ENCODE results near the gene NVL. TPM values are rescaled to one million over a fixed set of nuclear protein-coding genes. Genes with fewer than 3 reads are reported as not detected.

The NVL gene
- total RNA-seq, 1 experiment from 2014 or later: 81.5 TPM

DNA sequence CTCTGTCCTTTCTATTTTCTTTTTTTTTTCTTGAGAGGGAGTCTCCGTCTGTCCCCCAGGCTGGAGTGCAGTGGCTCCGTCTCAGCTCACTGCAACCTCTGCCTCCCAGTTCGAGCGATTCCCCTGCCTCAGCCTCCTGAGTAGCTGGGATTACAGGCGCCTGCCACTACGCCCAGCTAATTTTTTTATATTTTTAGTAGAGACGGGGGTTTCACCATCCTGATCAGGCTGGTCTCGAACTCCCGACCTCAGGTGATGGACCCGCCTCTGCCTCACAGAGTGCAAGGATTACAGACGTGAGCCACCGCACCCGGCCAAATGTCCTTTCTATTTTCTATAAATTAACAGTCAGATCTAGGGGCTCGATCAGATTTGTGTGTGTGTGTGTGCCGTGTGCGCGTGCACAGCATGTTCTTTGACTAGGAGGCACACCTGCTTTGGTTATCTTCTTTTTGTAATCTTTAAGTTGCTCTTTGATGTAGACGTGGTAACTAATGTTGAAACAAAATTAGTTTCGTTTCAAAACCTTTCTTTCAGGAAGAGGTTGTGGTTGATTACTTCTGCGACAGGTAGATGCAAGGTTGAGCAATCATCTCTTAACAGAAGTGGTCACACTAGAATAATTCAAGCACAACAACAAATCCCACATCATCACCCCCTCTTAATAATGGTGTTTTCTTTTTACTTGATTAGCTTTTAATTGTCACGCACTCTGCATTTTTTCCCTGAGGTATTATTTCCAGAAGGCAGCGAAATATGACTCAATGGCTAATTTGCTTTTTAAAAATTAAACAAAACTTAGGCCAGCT, 147.7 kb downstream of the NVL start:
- DNase-seq (ENCODE audit: low spot score): no peak
- in situ Hi-C loops (cut with HindIII; ENCODE audit: low sequenced_read_pairs): no loop called here

DNA sequence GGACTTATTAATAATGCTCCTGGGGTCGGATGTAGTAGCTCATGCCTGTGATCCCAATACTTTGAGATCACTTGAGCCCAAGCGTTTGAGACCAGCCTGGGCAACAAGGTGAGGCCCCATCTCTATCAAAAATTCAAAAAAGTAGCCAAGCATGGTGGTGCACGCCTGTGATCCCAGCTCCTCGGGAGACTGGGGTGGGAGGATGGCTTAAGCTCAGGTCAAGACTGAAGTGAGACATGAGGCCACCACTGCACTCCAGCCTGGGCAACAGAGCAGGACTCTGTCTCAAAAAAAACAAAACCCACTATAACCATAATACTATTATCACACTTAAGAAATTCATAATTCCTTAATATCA, 148.5 kb downstream of the NVL start:
- in situ Hi-C loops (cut with HindIII; ENCODE audit: low sequenced_read_pairs): no loop called here
- no peak for DNase-seq (ENCODE audit: low spot score)

DNA sequence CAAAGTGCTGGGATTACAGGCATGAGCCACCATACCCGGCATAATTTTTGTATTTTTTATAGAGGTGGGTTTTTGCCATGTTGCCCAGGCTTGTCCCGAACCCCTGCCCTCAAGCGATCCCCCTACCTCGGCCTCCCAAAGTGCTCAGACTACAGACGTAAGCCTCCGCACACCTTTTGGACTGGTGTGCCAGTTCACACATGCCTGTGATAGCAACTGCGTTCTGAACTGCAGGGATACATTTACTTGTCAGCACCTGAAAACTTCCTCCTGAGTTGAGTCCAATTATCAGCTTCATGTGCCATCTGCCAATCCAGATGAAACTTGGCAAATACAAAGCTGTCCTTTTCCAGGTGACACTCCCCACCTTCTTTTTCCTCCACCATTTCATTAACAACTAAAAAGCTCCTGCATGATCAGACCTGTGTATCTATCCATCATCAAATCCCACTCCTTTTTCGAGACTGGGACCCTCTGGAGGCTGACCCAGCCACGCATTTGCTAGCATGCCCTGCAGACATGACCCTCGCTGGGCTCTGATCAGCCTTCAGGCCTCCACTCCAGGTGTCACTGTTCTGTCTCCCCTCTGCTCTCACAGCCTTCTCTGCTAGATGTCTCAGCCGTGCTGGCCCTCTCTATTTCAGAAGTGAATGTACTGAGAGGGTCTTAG, 149.1 kb downstream of the NVL start:
- in situ Hi-C loops (cut with HindIII; ENCODE audit: low sequenced_read_pairs): no loop called here
- DNase-seq (ENCODE audit: low spot score): no peak

DNA sequence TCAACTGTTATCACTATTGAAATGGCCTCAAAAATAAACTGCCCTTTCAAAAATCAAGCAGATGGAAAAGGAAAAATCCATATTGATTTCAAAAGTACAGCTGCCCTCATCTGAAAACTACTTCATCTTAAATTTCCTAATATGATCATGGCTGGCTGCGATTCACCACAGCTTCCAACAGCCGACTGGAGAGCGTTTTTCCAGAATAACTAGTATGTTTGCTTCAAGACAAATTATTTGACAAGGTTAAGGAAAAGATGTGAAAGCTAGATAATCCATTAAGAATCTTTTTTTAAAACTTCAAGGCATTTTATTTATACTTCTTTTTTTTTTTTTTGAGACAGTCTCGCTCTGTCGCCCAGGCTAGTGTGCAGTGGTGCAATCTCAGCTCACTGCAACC, 151.1 kb downstream of the NVL start:
- in situ Hi-C loops (cut with HindIII; ENCODE audit: low sequenced_read_pairs): no loop called here
- DNase-seq (ENCODE audit: low spot score): no peak

DNA sequence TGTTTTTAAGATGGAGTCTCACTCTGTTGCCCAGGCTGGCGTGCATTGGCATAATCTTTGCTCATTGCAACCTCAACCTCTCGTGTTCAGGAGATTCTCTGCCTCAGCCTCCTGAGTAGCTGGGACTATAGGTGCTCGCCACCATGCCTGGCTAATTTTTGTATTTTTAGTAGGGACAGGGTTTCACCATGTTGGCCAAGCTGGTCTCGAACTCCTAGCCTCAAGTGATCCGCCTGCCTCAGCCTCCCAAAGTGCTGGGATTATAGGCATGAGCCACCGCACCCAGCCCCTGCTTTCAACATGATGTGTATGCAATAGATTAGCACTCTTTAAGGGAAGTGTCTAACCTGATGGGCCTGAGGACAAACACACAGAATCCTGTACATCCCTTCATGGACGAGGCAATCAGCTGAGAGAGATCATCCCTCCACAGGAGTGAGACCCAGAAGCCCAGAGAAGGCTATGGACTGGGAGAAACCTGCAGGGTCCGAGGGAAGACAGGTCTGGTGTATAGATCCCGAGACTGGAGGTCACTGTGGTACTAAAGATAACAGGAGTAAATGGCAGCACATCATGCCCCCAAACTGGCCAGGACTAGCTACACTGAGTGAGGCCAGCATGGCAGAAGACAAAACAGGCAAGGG, 152.5 kb downstream of the NVL start:
- in situ Hi-C loops (cut with HindIII; ENCODE audit: low sequenced_read_pairs): no loop called here
- no peak for DNase-seq (ENCODE audit: low spot score)

Other genes starting within 250 kb of the NVL start
- gene FBXO28, start 216.1 kb downstream of the NVL start, total RNA-seq (2014; rRNA removed; shearing (Covaris generic)): 75.0 and 98.4 TPM in 2 replicates
- 306 and 340 TPM in 2 replicates for gene DEGS1, start 146.9 kb downstream of the NVL start, total RNA-seq (2014; rRNA removed; shearing (Covaris generic))
- gene CNIH4, start 26.7 kb upstream of the NVL start, total RNA-seq (2014; rRNA removed; shearing (Covaris generic)): 110 and 140 TPM in 2 replicates
- gene WDR26, start 104.6 kb upstream of the NVL start, total RNA-seq (2014; rRNA removed; shearing (Covaris generic)): 30.5 and 43.8 TPM in 2 replicates